ENCODE data around the gene ZNF609. TPM values are rescaled to one million over a fixed set of nuclear protein-coding genes. Genes with fewer than 3 reads are reported as not detected.
A peak's percentile ranks its signal among the peaks of the same experiment; 100 is the strongest.

ZNF609 gene
- total and polyA plus RNA-seq, 2 experiments from 2014 or later, result 12.5 to 23.0 TPM

DNA sequence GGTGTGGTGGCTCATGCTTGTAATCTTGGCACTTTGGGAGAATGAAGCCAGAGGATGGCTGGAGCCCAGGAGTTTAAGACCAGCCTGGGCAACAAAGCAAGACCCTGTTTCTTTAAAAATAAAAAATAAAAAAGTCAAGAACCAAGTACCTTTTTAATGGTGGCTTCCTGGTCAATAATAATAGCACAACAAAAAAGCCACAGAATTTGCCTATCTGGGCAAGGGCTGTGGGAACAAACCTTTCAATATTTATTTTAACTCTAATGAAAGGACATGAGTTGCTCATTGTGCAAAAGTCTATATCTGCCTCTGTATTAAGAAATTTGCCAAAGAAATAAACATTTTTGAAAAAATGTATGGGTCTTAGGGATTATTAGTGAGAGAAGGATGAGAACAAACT, 2.1 kb downstream of the ZNF609 start:
- Histone ChIP-seq H3K4me2 (peak overlapping the region; percentile 86), H3K36me3 (replicated peaks; ENCODE audit: insufficient read depth, low read depth) (no peaks in the 10 kb centered on the region), H3K79me2 (peaks cover 59% of the 10 kb centered on the region), H3K27ac (peak overlapping the region; percentile 90), H3K9me3 (ENCODE audit: low read depth) (no peaks in the 10 kb centered on the region), H3K27me3 (no peaks in the 10 kb centered on the region), H3K9me2 (replicated peaks; ENCODE audit: insufficient read depth) (no peaks in the 10 kb centered on the region), H3K4me1 (ENCODE audit: insufficient read depth) (peaks cover 49% of the 10 kb centered on the region), H3K4me3 (no peak overlapping the region), H4K20me1 (ENCODE audit: insufficient read depth, poor library complexity, severe bottlenecking) (peaks cover 43% of the 10 kb centered on the region), H2AFZ (no peak overlapping the region)
- TF ChIP-seq EZH2 (IDR thresholded peaks at IDR 0.05; ENCODE audit: borderline replicate concordance) (no peak), EZH2phosphoT487 (IDR thresholded peaks at IDR 0.05; ENCODE audit: low read depth, severe bottlenecking, unreplicated experiment) (no peak)
- no peak for DNase-seq (ENCODE audit: low spot score)

DNA sequence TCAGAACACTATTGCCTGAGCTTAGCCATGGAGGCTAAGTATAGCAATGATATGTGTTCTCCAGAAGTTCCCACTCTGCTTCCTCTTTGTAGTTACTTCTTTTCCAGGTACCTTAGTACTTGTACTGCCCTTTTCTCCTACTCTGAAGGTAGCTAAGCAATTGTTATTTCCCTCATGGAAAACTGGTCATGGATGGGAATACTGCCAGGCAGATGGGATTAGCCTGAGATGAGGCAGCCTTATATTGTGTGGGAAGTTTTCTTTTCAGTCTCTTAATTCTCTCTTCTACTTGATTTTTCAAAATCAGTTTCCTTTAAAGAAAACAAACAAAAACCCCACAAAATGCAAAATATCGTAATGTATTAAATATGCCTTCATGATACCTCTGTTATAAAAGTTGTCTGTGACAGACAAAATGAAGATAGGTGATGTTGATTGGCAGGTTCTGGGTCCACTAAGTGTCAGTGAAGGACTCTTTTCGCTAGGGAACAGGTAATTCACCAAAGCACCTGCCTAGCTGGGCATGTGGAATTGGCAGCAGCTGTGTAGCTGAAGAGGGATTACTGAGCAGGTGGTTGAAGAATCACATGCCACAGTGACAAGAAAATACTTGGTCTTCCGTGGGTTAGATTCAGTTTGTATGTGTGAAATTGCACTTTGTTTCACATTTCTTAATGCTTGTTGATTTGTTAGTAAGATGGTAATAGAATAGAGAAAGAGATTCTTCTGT, 4.1 kb downstream of the ZNF609 start:
- H3K4me3 ChIP-seq, result no peak overlapping the region
- H3K4me2 ChIP-seq, result peak overlapping the region; percentile 86
- H3K9me3 ChIP-seq (ENCODE audit: low read depth), result no peaks in the 10 kb centered on the region
- peaks cover 47% of the 10 kb centered on the region for H3K4me1 ChIP-seq (ENCODE audit: insufficient read depth)
- TF ChIP-seq, protein P1, sequence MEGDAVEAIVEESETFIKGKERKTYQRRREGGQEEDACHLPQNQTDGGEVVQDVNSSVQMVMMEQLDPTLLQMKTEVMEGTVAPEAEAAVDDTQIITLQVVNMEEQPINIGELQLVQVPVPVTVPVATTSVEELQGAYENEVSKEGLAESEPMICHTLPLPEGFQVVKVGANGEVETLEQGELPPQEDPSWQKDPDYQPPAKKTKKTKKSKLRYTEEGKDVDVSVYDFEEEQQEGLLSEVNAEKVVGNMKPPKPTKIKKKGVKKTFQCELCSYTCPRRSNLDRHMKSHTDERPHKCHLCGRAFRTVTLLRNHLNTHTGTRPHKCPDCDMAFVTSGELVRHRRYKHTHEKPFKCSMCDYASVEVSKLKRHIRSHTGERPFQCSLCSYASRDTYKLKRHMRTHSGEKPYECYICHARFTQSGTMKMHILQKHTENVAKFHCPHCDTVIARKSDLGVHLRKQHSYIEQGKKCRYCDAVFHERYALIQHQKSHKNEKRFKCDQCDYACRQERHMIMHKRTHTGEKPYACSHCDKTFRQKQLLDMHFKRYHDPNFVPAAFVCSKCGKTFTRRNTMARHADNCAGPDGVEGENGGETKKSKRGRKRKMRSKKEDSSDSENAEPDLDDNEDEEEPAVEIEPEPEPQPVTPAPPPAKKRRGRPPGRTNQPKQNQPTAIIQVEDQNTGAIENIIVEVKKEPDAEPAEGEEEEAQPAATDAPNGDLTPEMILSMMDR (IDR thresholded peaks at IDR 0.05; ENCODE audit: poor library complexity), result no peak
- no peak for TF ChIP-seq EZH2phosphoT487 (IDR thresholded peaks at IDR 0.05; ENCODE audit: low read depth, severe bottlenecking, unreplicated experiment)
- TF ChIP-seq EZH2 (IDR thresholded peaks at IDR 0.05; ENCODE audit: borderline replicate concordance), result no peak
- no peaks in the 10 kb centered on the region for H3K27me3 ChIP-seq
- 84% methylated on average over 3 of the region's 3 CpGs for WGBS (ENCODE audit: low lambda C conversion rate, missing lambda C conversion rate)
- peaks cover 51% of the 10 kb centered on the region for H4K20me1 ChIP-seq (ENCODE audit: insufficient read depth, poor library complexity, severe bottlenecking)
- H3K9me2 ChIP-seq (replicated peaks; ENCODE audit: insufficient read depth), result no peaks in the 10 kb centered on the region
- no peaks in the 10 kb centered on the region for H3K36me3 ChIP-seq (replicated peaks; ENCODE audit: insufficient read depth, low read depth)
- no peak overlapping the region for H3K27ac ChIP-seq
- H2AFZ ChIP-seq, result no peak overlapping the region
- H3K79me2 ChIP-seq, result peaks cover 79% of the 10 kb centered on the region
- no peak for DNase-seq (ENCODE audit: low spot score)

DNA sequence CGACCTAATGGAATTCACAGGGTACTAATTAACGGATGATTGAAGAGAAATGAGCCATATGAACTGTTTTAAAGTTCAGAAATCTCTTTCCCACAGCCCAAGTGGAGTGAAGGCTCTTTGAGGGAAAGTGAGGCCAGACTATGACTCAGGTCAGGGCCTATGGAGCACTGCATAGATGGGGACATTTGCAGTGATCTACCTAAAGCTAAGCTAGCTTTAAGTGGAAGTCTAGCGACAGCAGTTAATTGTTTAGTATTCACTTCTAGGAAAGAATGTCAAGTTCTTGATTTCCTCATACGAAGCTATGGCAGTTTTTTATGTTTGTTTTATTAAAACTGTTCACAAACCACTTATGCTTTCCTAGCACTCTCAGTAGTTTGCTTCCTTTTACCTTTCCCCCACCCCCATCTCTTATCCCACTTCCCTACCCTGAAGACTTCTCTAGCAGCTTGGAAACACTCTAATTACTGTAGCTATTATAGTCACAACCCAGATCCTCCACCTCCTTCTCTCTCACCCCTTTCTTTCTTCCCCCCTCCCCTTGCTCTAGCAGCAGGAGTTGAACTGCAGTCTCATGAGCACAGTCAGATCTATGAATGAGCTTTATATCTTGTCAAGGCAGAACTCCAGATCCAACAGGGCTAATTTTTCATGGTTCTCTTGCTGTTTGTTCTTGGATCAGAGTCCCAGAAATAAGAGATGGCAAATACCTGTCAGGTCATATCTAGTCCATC, 6.2 kb downstream of the ZNF609 start:
- no peak overlapping the region for H2AFZ ChIP-seq
- H3K27me3 ChIP-seq, result no peaks in the 10 kb centered on the region
- peaks cover 43% of the 10 kb centered on the region for H3K4me1 ChIP-seq (ENCODE audit: insufficient read depth)
- no peak overlapping the region for H3K4me3 ChIP-seq
- H3K27ac ChIP-seq, result no peak overlapping the region
- no peaks in the 10 kb centered on the region for H3K36me3 ChIP-seq (replicated peaks; ENCODE audit: insufficient read depth, low read depth)
- H3K79me2 ChIP-seq, result peaks cover 100% of the 10 kb centered on the region
- no peaks in the 10 kb centered on the region for H3K9me3 ChIP-seq (ENCODE audit: low read depth)
- no peaks in the 10 kb centered on the region for H3K9me2 ChIP-seq (replicated peaks; ENCODE audit: insufficient read depth)
- H3K4me2 ChIP-seq, result no peak overlapping the region
- no peak for TF ChIP-seq EZH2 (IDR thresholded peaks at IDR 0.05; ENCODE audit: borderline replicate concordance)
- no peak for TF ChIP-seq EZH2phosphoT487 (IDR thresholded peaks at IDR 0.05; ENCODE audit: low read depth, severe bottlenecking, unreplicated experiment)
- WGBS (ENCODE audit: low lambda C conversion rate, missing lambda C conversion rate), result 77% methylated on average over 4 of the region's 4 CpGs
- peaks cover 60% of the 10 kb centered on the region for H4K20me1 ChIP-seq (ENCODE audit: insufficient read depth, poor library complexity, severe bottlenecking)
- DNase-seq (ENCODE audit: low spot score), result no peak

DNA sequence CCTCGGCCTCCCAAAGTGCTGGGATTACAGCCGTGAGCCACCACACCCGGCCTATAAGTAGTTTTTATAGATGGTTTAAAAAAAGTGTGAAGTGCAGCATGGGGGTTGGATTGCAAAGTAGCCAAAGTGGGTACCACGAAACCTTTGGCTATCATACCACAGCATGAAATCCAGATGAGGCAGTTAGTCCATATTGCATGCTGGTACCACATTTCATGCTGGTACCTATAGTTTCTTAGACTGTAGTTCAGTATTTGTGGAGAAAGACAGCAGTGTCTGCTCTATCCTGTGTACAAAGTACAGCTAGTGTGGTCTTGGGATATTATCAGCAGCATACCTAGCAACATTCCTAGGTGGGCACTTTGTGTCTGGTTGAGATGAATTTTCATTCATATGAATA, 11.8 kb downstream of the ZNF609 start:
- TF ChIP-seq EZH2 (IDR thresholded peaks at IDR 0.05; ENCODE audit: borderline replicate concordance) (no peak), EZH2phosphoT487 (IDR thresholded peaks at IDR 0.05; ENCODE audit: low read depth, severe bottlenecking, unreplicated experiment) (no peak)
- TF ChIP-seq, protein P1 (IDR thresholded peaks at IDR 0.05; ENCODE audit: poor library complexity), result no peak
- H3K9me3 ChIP-seq (ENCODE audit: low read depth), result no peaks in the 10 kb centered on the region
- no peaks in the 10 kb centered on the region for H3K9me2 ChIP-seq (replicated peaks; ENCODE audit: insufficient read depth)
- H3K27ac ChIP-seq, result no peak overlapping the region
- no peak for DNase-seq (ENCODE audit: low spot score)
- peaks cover 40% of the 10 kb centered on the region for H4K20me1 ChIP-seq (ENCODE audit: insufficient read depth, poor library complexity, severe bottlenecking)
- no peak overlapping the region for H3K4me2 ChIP-seq
- no peaks in the 10 kb centered on the region for H3K36me3 ChIP-seq (replicated peaks; ENCODE audit: insufficient read depth, low read depth)
- no peaks in the 10 kb centered on the region for H3K27me3 ChIP-seq
- peaks cover 96% of the 10 kb centered on the region for H3K79me2 ChIP-seq
- peaks cover 8% of the 10 kb centered on the region for H3K4me1 ChIP-seq (ENCODE audit: insufficient read depth)
- WGBS (ENCODE audit: low lambda C conversion rate, missing lambda C conversion rate), result 94% methylated on average over 4 of the region's 4 CpGs
- H2AFZ ChIP-seq, result no peak overlapping the region
- no peak overlapping the region for H3K4me3 ChIP-seq
